Omental fat pad (tissue), 4 donors: ENCODE data around the gene CADM4. TPM values are rescaled to one million over a fixed set of nuclear protein-coding genes. Genes with fewer than 3 reads are reported as not detected.
"Not testable (repeated sequence)": the region's sequence is repeated elsewhere in the genome, so short reads cannot be mapped to it uniquely, and the experiment has no call there.

Experiments used
- ATAC-seq: fragments of 150-250 bp; one replicate; pipeline ENCODE4 v1.9.1; 2016; ENCODE audit warnings: mild to moderate bottlenecking, moderate library complexity; ENCODE audit not compliant: low FRiP score
- DNase-seq: peaks from one replicate; pipeline ENCODE4 v3.0.0-alpha.2; 2019; ENCODE audit warnings: low spot score
- total RNA-seq, 4 donors: library from RNA; depleted of rRNA; stranded (reverse); fragments of >200 nt; gene quantifications; one replicate each; pipeline ENCODE4 v1.1.0, GENCODE V29; 2016
- TF ChIP-seq, protein P1 (sequence below), 3 donors: fragments of 450-650 bp; IDR thresholded peaks; one replicate each; pipeline ENCODE4 v1.5.1; 2016 to 2017; ENCODE audit warnings: antibody characterized with exemption in 3 of 3, mild to moderate bottlenecking in 3 of 3, moderate library complexity in 2 of 3

Gene CADM4
- total RNA-seq, 4 donors from 2014 or later: 0.79 to 3.5 (median 2.5) TPM

GRCh38 chr19:43591904-43592772, 47.5 kb downstream of the CADM4 start:
- ATAC-seq (no peak), DNase-seq (no peak)
- TF ChIP-seq, protein P1, sequence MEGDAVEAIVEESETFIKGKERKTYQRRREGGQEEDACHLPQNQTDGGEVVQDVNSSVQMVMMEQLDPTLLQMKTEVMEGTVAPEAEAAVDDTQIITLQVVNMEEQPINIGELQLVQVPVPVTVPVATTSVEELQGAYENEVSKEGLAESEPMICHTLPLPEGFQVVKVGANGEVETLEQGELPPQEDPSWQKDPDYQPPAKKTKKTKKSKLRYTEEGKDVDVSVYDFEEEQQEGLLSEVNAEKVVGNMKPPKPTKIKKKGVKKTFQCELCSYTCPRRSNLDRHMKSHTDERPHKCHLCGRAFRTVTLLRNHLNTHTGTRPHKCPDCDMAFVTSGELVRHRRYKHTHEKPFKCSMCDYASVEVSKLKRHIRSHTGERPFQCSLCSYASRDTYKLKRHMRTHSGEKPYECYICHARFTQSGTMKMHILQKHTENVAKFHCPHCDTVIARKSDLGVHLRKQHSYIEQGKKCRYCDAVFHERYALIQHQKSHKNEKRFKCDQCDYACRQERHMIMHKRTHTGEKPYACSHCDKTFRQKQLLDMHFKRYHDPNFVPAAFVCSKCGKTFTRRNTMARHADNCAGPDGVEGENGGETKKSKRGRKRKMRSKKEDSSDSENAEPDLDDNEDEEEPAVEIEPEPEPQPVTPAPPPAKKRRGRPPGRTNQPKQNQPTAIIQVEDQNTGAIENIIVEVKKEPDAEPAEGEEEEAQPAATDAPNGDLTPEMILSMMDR (IDR thresholded peaks at IDR 0.05): no peak

GRCh38 chr19:43589678-43590077, 50.0 kb downstream of the CADM4 start:
- DNase-seq (no peak), ATAC-seq (no peak)
- TF ChIP-seq, protein P1 (IDR thresholded peaks at IDR 0.05): no peak

- DNase-seq (no peak), ATAC-seq (no peak)
- TF ChIP-seq, protein P1 (IDR thresholded peaks at IDR 0.05): no peak
These were observed 50.4 kb downstream of the CADM4 start for GRCh38 chr19:43589277-43589676.

- not testable (repeated sequence) for DNase-seq, ATAC-seq
These were observed 52.6 kb downstream of the CADM4 start for GRCh38 chr19:43587029-43587428.

DNA sequence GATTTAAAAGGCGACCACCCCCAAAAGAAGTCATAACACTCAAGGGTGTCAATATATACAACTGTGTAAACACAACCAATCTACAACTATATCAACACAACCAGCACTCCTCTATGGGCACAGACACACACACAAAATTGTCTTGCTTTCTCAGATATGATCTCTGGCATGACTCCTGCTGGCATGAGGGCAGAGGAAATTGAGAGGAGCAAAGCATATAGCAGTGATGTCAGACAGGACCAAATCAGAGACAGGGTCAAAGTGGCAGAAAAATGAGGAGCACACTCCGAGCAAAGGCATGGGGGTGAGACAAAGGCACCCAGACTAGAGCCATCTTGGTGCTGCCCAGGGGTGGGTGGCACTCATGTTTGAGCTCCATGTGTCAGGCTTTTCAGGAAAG, 53.3 kb downstream of the CADM4 start:
- no peak for ATAC-seq
- TF ChIP-seq, protein P1 (IDR thresholded peaks at IDR 0.05): no peak
- DNase-seq: no peak

DNA sequence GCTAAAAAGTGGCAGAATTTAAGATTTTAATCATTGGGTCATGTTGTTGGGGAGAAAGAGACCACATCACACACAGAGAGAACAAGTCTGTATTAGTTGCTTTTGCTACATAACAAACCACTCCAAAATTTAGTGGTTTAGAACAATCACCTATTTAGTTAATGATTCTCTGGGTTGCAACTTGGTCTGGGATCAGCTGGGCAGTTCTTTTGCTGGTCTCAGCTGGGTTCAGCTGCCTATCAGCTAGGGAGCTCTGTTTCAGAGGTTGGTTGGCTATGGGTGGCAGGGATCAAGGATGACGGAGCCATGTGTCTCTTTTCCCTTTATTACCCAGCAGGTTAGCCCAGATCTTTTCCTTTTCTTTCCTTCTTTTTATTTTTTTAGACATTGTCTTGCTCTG, 55.2 kb downstream of the CADM4 start:
- DNase-seq: no peak
- TF ChIP-seq, protein P1 (IDR thresholded peaks at IDR 0.05): no peak
- no peak for ATAC-seq

DNA sequence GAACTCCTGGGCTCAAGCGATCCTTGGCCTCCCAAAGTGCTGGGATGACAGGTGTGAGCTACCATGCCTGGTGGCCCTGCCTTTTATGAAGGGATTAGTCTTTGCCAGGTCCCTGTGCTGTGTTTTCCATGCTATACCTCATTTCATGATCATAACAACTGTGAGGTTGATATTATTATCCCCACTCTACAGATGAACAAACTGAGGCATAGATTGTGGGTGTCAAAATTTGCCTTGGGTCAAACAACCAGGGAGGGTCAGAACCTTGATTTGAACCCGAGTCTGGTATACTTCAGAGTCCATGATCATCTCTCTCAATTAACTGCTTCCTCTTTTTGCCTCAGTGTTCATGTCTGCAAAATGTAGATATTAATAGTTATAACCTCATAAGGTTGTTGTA, 57.2 kb downstream of the CADM4 start:
- ATAC-seq: no peak
- TF ChIP-seq, protein P1 (IDR thresholded peaks at IDR 0.05): no peak

More for the DNA sequence above, 57.2 kb downstream of the CADM4 start:
- DNase-seq: no peak
